ENCODE data around the gene GATAD2A. TPM values are rescaled to one million over a fixed set of nuclear protein-coding genes. Genes with fewer than 3 reads are reported as not detected.

The GATAD2A gene
- total and polyA plus RNA-seq, 10 of the 15 experiments (the other 5 are each of a cell fraction or from before 2014, with no cell fraction given) = 2.6 to 173 (median 32.0) TPM

GRCh38 chr19:19385131-19385895 lies 20.2 kb upstream of the GATAD2A start (continued):
- TF ChIP-seq CTCF (IDR thresholded peaks at IDR 0.05 in 2 of 3, conservative IDR thresholded peaks at IDR 0.05 in 1 of 3; ENCODE audit: control insufficient read depth in 2 of 3, extremely low read depth in 1 of 3, insufficient read depth in 1 of 3, low read depth in 3 of 3, low read length in 3 of 3) = peak; percentile 9 to 52 (median 27); a peak in 4 of 6 replicates
- TF ChIP-seq HCFC1 (IDR thresholded peaks at IDR 0.05; ENCODE audit: low read length) = peak; percentile 19; the same call in 1 of the 2 replicates
- TF ChIP-seq MTA2 (IDR thresholded peaks at IDR 0.05; ENCODE audit: low read depth) = no peak
- TF ChIP-seq ATF2 (IDR thresholded peaks at IDR 0.05; ENCODE audit: low read length) = no peak
- peak; percentile 58 for TF ChIP-seq GATAD2B (conservative IDR thresholded peaks at IDR 0.05; ENCODE audit: low read depth)
- no peak for TF ChIP-seq STAT1 (conservative IDR thresholded peaks at IDR 0.05)
- TF ChIP-seq HDGF (IDR thresholded peaks at IDR 0.05) = peak; percentile 90
- peak; percentile 95 for TF ChIP-seq NFYB (IDR thresholded peaks at IDR 0.05; ENCODE audit: insufficient read depth, low read depth, low read length)
- TF ChIP-seq NRF1 (conservative IDR thresholded peaks at IDR 0.05; ENCODE audit: low read depth, low read length) = peak; percentile 32; the same call in 1 of the 2 replicates
- TF ChIP-seq ZNF217 (IDR thresholded peaks at IDR 0.05) = no peak
- peak; percentile 50 for TF ChIP-seq SKIL (IDR thresholded peaks at IDR 0.05; ENCODE audit: low read depth, poor library complexity, severe bottlenecking)
- TF ChIP-seq POLR2A (IDR thresholded peaks at IDR 0.05; ENCODE audit: low read depth, low read length) = peak; percentile 80
- TF ChIP-seq SP1 (IDR thresholded peaks at IDR 0.05; ENCODE audit: low read depth, low read length) = peak; percentile 99
- TF ChIP-seq BCL3 (IDR thresholded peaks at IDR 0.05; ENCODE audit: borderline replicate concordance, insufficient read depth, low read depth, low read length, poor library complexity, severe bottlenecking) = peak; percentile 21
- TF ChIP-seq JUND (IDR thresholded peaks at IDR 0.05; ENCODE audit: low read depth, low read length) = no peak
- TF ChIP-seq DPF2 (IDR thresholded peaks at IDR 0.05) = peak; percentile 100
- TF ChIP-seq SUPT20H (IDR thresholded peaks at IDR 0.05; ENCODE audit: borderline replicate concordance, control insufficient read depth, low read depth, low read length) = no peak
- no peak for TF ChIP-seq STAT3 (IDR thresholded peaks at IDR 0.05; ENCODE audit: low read depth, low read length)
- TF ChIP-seq PAX5 (IDR thresholded peaks at IDR 0.05; ENCODE audit: borderline replicate concordance, low read depth, low read length) = peak; percentile 47; the same call in 1 of the 2 replicates
- TF ChIP-seq RAD51 (IDR thresholded peaks at IDR 0.05) = no peak
- no peak for TF ChIP-seq ZNF24 (IDR thresholded peaks at IDR 0.05)
- TF ChIP-seq ZBED1 (IDR thresholded peaks at IDR 0.05; ENCODE audit: borderline replicate concordance) = no peak

All from GM12878 (cell line).